ENCODE data around the gene DYRK3.

DNA sequence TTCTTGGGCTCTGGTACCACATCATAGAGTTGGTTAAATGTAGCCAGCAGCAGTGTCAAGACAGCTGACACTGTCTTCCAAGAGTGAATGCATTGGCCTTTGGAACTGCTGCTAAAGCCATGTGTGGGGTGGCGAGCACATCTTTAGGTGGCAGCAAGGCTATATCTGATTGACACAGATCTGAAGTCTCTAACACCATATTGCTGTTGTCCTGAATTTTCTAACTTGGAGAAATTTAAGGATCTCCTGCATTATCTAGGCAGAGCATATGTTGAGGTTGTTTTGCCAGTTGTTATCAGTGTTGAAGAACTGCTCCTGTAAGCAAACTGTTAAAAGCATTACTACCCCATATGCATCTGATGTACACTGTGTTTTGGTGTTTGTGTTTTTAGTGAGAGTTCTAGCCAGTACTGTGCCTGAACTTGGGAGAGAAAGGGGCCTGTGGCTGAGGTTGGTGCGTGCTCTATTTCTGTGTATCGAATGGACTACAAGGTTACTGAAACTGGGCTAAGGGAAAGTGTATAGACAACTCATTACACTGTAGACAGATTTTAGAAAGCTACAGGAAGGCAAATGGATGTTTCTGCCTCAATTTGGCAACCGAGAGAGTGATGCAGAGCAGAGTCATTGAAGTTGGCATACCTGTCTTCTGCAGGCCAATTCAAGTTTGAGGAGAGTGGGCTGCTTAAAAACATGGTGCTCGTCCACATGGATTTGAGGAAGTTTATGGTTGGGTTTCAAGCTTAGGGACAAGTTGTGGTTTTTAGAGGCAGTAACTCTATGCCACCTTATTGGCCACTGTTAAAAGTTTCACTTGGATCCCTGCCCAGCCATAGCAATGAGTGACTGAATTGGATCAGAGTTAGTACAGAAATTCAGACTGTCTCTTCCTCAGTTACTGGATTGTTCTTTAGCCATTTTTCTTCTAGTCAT lies 16.9 kb downstream of the DYRK3 start:
- TF ChIP-seq CTCF (conservative IDR thresholded peaks at IDR 0.05) (no peak), ZFX (IDR thresholded peaks at IDR 0.05) (no peak)

All from C4-2B (cell line).